IPS DF 6.9 (cell line): ENCODE results near the gene C17orf107.
"Not testable (repeated sequence)": the region's sequence is repeated elsewhere in the genome, so short reads cannot be mapped to it uniquely, and the experiment has no call there.

Experiments
- DNase-seq: peaks from one replicate; pipeline ENCODE4 v3.0.0-alpha.2; 2013; ENCODE audit warnings: low read depth, low spot score
- H3K27ac ChIP-seq: one replicate; pipeline ENCODE4 v1.5.1; 2013; ENCODE audit warnings: low read length, control low read depth
- H3K27me3 ChIP-seq: 2 replicates; pipeline ENCODE4 v1.6.1; 2013; ENCODE audit warnings: mild to moderate bottlenecking, low read length; ENCODE audit not compliant: control insufficient read depth, insufficient read depth
- H3K36me3 ChIP-seq: 2 replicates; pipeline ENCODE4 v1.6.1; 2013; ENCODE audit warnings: low read length; ENCODE audit not compliant: control insufficient read depth, insufficient read depth
- H3K4me1 ChIP-seq: 2 replicates; pipeline ENCODE4 v1.6.1; 2013; ENCODE audit warnings: low read length; ENCODE audit not compliant: control insufficient read depth, insufficient read depth
- H3K4me3 ChIP-seq: 2 replicates; pipeline ENCODE4 v1.5.1; 2013; ENCODE audit warnings: mild to moderate bottlenecking, low read length
- H3K9me3 ChIP-seq: 2 replicates; pipeline ENCODE4 v1.6.1; 2013; ENCODE audit warnings: low read length, inconsistent platforms; ENCODE audit not compliant: control insufficient read depth, insufficient read depth
- WGBS: extraction: QIAGEN DNeasy Blood & Tissue Kit; methylation state at CpG from one replicate; pipeline ENCODE4 v1.1.7; 2013; ENCODE audit warnings: mixed read lengths, missing lambda C conversion rate; ENCODE audit not compliant: insufficient read length, insufficient coverage; 5-methylcytosine and 5-hydroxymethylcytosine counted together

Gene C17orf107

GRCh38 chr17:4900231-4901107, 1.1 kb downstream of the C17orf107 start:
- DNase-seq: no peak
- no CpG with 5 or more reads among the region's 65 CpGs for WGBS
- H3K27me3 ChIP-seq: no peaks in the 10 kb centered on the region
- 0 out of 2 replicates have a peak, but pooled peaks cover 3% of the 10 kb centered on the region for H3K36me3 ChIP-seq
- peak overlapping the region; percentile 7; the same call in 1 of the 2 replicates for H3K4me3 ChIP-seq
- H3K4me1 ChIP-seq: 0 out of 2 replicates have a peak, but pooled peaks cover 3% of the 10 kb centered on the region
- H3K9me3 ChIP-seq: no peaks in the 10 kb centered on the region
- no peak overlapping the region for H3K27ac ChIP-seq

GRCh38 chr17:4901108-4901647, 1.8 kb downstream of the C17orf107 start:
- no CpG with 5 or more reads among the region's 37 CpGs for WGBS

GRCh38 chr17:4901648-4902344, 2.5 kb downstream of the C17orf107 start:
- 0 out of 2 replicates have a peak, but pooled peaks cover 3% of the 10 kb centered on the region for H3K4me1 ChIP-seq
- no peak overlapping the region for H3K4me3 ChIP-seq
- H3K36me3 ChIP-seq: no peaks in the 10 kb centered on the region
- H3K27me3 ChIP-seq: no peaks in the 10 kb centered on the region
- no CpG with 5 or more reads among the region's 48 CpGs for WGBS
- no peak overlapping the region for H3K27ac ChIP-seq
- no peak for DNase-seq
- no peaks in the 10 kb centered on the region for H3K9me3 ChIP-seq

More at GRCh38 chr17:4901108-4901647, 1.8 kb downstream of the C17orf107 start:
- no peak for DNase-seq
- Histone ChIP-seq H3K4me3 (no peak overlapping the region), H3K36me3 (0 out of 2 replicates have a peak, but pooled peaks cover 3% of the 10 kb centered on the region), H3K4me1 (0 out of 2 replicates have a peak, but pooled peaks cover 3% of the 10 kb centered on the region), H3K27me3 (no peaks in the 10 kb centered on the region), H3K27ac (no peak overlapping the region), H3K9me3 (no peaks in the 10 kb centered on the region)

GRCh38 chr17:4902540-4902939, 3.2 kb downstream of the C17orf107 start:
- Histone ChIP-seq H3K36me3 (no peaks in the 10 kb centered on the region), H3K27ac (no peak overlapping the region), H3K27me3 (no peaks in the 10 kb centered on the region), H3K4me3 (no peak overlapping the region), H3K4me1 (0 out of 2 replicates have a peak, but pooled peaks cover 3% of the 10 kb centered on the region), H3K9me3 (no peaks in the 10 kb centered on the region)
- no CpG with 5 or more reads among the region's 8 CpGs for WGBS
- DNase-seq: no peak

- Histone ChIP-seq H3K4me1 (peaks cover 3% of the 10 kb centered on the region; the same call in 1 of the 2 replicates), H3K27me3 (no peaks in the 10 kb centered on the region), H3K4me3 (no peak within 1 kb of the TSS), H3K27ac (no peak within 1 kb of the TSS), H3K36me3 (no peaks in the 10 kb centered on the region), H3K9me3 (no peaks in the 10 kb centered on the region)
- no peak for DNase-seq
- no CpG with 5 or more reads among the region's 10 CpGs for WGBS
Observed at GRCh38 chr17:4903051-4903818, 3.9 kb downstream of the C17orf107 start, which contains the start of gene CHRNE. Gene CHRNE, minus strand, starts transcription at chr17:4903098. Its CDS starts 35 bp downstream, at chr17:4903063.

- H3K36me3 ChIP-seq, H3K27ac ChIP-seq, DNase-seq, H3K4me3 ChIP-seq, H3K27me3 ChIP-seq, H3K9me3 ChIP-seq, H3K4me1 ChIP-seq: not testable (repeated sequence)
Observed at GRCh38 chr17:4906642-4907041, 7.3 kb downstream of the C17orf107 start.

GRCh38 chr17:4908301-4908700, 9.0 kb downstream of the C17orf107 start:
- H3K4me3 ChIP-seq: no peak overlapping the region

GRCh38 chr17:4908711-4909496, 9.6 kb downstream of the C17orf107 start:
- peaks cover 6% of the 10 kb centered on the region; the same call in 1 of the 2 replicates for H3K4me1 ChIP-seq
- H3K27ac ChIP-seq: no peak overlapping the region
- H3K9me3 ChIP-seq: no peaks in the 10 kb centered on the region
- no peak overlapping the region for H3K4me3 ChIP-seq
- H3K27me3 ChIP-seq: no peaks in the 10 kb centered on the region
- no CpG with 5 or more reads among the region's 20 CpGs for WGBS
- no peaks in the 10 kb centered on the region for H3K36me3 ChIP-seq
- DNase-seq: peak; percentile 78

More at GRCh38 chr17:4908301-4908700, 9.0 kb downstream of the C17orf107 start:
- WGBS: no CpG with 5 or more reads among the region's 10 CpGs
- Histone ChIP-seq H3K4me1 (peaks cover 6% of the 10 kb centered on the region; the same call in 1 of the 2 replicates), H3K36me3 (no peaks in the 10 kb centered on the region), H3K27me3 (no peaks in the 10 kb centered on the region), H3K27ac (no peak overlapping the region), H3K9me3 (no peaks in the 10 kb centered on the region)
- DNase-seq: no peak

GRCh38 chr17:4913994-4914393, 14.7 kb downstream of the C17orf107 start:
- no peak for DNase-seq
- no CpG with 5 or more reads among the region's 1 CpG for WGBS
- Histone ChIP-seq H3K4me3 (no peak overlapping the region), H3K36me3 (no peaks in the 10 kb centered on the region), H3K27ac (no peak overlapping the region), H3K9me3 (no peaks in the 10 kb centered on the region), H3K4me1 (0 out of 2 replicates have a peak, but pooled peaks cover 2% of the 10 kb centered on the region), H3K27me3 (no peaks in the 10 kb centered on the region)
